HEK293T (cell line): ENCODE data around the gene DNAAF1.

Experiments
- BHLHE40 ChIP-seq: fragments of 450-650 bp; IDR thresholded peaks from 2 replicates; pipeline ENCODE4 v1.6.1; 2016; ENCODE audit warnings: mild to moderate bottlenecking, moderate library complexity, borderline replicate concordance
- ELF4 ChIP-seq: fragments of 450-650 bp; IDR thresholded peaks from 2 replicates; pipeline ENCODE4 v1.6.1; 2017; ENCODE audit warnings: antibody characterized with exemption
- FOXM1 ChIP-seq: fragments of 450-650 bp; IDR thresholded peaks from 2 replicates; pipeline ENCODE4 v1.6.1; 2017; ENCODE audit warnings: mild to moderate bottlenecking, borderline replicate concordance
- HDGF ChIP-seq: fragments of 450-650 bp; IDR thresholded peaks from 2 replicates; pipeline ENCODE4 v1.6.1; 2017; ENCODE audit warnings: antibody characterized with exemption, borderline replicate concordance
- LEF1 ChIP-seq: fragments of 450-650 bp; IDR thresholded peaks from 2 replicates; pipeline ENCODE4 v1.6.1; 2017; ENCODE audit warnings: mild to moderate bottlenecking, borderline replicate concordance
- NFRKB ChIP-seq: fragments of 450-650 bp; IDR thresholded peaks from 2 replicates; pipeline ENCODE4 v1.6.1; 2016; ENCODE audit warnings: mild to moderate bottlenecking, moderate library complexity
- PKNOX1 ChIP-seq: fragments of 450-650 bp; IDR thresholded peaks from 2 replicates; pipeline ENCODE4 v1.6.1; 2016
- TARDBP ChIP-seq: fragments of 450-650 bp; IDR thresholded peaks from 2 replicates; pipeline ENCODE4 v1.6.1; 2016

GRCh38 chr16:84225126-84225525 is 80.0 kb downstream of the DNAAF1 start:
- TF ChIP-seq NFRKB (no peak), TARDBP (no peak), FOXM1 (no peak), BHLHE40 (no peak), LEF1 (no peak), ELF4 (no peak), HDGF (no peak), PKNOX1 (no peak)
